T-helper 2 cell (primary cell): ENCODE measurements around the gene TNS4.

Source experiments
- DNase-seq, 5 experiments: peaks; one replicate each; pipeline versions ENCODE4 v3.0.0 to v3.0.0-alpha.2; 2012 to 2022

TNS4 gene

DNA sequence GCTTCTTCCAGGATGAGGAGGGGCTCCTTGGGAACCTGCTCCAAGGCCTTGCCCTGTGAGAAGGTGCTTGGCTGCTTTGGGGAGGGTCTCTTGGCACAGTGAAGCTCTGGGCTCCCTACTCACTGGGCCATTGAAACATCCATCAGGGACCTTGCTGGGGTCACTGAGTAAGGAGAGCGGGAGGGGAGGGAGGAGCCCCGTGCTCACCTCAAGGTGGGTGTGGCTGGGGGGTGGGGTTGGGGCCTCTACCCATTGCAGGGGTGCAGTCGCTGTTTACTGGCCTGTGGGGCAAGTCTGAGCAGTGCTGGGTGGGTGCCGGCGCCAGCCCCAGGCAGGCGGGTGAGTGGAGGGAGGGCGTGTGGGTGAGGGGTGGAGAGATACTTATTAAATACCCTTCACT is 9.9 kb downstream of the TNS4 start:
- no peak for DNase-seq

DNA sequence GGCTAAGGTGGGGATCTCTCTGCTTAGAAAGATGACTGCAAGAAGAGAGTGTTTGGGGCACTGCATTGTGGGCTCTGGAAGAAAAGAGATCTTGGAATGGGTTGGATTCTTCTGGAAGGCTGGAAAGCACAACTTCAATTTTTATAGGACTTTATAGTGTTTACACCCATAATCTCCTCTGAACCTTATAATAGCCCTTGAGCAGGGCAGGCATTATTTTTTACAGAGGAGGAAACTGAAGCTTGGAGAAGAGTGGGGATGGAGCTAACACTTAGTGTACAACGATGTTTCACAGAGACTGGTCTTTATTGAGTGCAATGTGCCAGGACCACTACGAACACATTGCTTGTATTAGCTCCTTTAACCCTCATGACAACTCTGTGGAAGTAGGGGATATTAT is 10.4 kb downstream of the TNS4 start:
- no peak for DNase-seq

DNA sequence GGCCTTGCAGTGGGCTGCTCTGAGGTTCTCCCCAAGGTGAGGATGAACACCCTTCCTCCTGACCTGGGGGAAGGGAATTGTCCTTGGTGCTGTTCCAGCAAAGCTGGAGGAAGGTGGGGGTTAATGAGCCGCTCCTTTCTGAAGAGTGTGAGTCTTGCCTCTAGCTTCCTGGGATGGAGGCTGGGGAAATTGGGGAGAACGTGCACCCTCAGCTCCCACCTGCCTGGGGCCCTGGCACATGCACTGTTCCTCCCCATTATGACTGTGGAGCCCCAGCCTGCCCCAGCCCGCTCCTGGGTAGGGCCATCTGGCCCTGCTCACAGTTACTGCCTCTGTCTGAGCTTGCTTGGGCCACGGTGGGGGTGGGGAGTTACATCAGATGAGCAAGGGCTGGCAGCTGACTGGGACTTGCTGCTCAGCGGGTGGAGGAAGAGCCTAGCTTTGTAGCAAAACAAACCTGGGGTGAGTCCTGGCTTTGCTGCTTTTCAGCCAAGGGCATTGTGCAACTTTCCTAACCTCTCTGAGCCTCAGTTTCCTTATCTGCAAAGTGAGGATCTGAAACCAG is 11.1 kb downstream of the TNS4 start:
- DNase-seq: no peak

DNA sequence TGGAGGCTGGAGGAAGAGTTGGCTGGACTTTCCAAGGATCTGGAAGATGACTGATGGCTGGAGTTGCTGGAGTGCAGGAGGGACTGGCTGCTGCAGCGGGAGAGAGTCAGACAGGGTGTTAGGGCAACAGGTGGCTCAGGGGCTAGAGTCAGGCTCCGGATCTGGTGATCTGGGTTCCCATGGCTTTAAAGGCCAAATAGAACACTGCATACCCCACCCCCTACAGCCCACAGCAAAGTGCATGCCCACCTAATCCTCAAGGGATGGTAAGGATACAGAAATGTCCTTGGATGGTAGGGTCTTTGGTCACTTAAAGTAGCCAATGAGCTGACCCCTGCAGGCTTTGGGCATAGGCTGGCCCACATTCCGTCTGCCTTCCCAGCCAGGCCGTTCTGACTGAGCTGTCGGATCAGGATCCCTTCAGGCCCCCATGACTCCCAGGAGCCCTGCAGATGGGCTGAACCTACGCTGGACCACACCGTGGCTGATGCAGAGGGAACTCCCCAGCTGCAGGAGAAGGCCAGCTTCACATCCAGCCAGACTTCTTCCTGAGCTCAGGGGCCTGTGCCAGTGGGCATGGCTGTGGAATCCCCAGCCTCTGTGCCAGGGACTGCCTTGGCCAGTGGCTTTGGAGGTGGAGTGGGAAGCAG is 13.9 kb downstream of the TNS4 start:
- DNase-seq: no peak

- no peak for DNase-seq
Measured at GRCh38 chr17:40486522-40487370, 14.7 kb downstream of the TNS4 start.

- DNase-seq: peak in 2 of 5 experiments; percentile 15 to 21
Measured at GRCh38 chr17:40485851-40486521, 15.4 kb downstream of the TNS4 start.

DNA sequence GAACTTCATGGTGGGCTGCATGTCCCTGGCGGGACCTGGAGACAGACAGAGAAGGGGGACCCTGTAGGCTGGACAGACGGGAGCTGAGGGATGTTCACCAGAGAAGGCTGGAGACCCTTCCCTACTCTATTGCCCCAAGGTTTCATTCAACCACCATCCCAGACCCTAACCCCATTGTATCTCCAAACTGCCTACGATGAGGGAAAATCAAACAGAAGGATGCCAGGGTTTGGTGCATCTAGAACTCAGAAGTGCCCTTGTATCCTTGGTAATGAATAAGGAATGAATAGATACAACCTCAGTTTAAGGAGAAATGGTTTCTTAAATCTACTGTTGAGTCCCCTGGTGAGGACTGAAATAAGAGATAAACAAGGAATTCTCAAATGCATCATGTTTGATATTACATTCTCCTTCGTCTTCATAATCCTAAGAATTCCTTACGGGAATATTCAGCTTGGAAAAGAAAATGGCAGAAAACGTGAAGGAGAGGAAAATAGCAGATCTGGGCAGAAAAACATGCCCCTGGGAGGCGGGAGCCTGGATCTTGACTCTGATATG is 16.4 kb downstream of the TNS4 start:
- DNase-seq: no peak

DNA sequence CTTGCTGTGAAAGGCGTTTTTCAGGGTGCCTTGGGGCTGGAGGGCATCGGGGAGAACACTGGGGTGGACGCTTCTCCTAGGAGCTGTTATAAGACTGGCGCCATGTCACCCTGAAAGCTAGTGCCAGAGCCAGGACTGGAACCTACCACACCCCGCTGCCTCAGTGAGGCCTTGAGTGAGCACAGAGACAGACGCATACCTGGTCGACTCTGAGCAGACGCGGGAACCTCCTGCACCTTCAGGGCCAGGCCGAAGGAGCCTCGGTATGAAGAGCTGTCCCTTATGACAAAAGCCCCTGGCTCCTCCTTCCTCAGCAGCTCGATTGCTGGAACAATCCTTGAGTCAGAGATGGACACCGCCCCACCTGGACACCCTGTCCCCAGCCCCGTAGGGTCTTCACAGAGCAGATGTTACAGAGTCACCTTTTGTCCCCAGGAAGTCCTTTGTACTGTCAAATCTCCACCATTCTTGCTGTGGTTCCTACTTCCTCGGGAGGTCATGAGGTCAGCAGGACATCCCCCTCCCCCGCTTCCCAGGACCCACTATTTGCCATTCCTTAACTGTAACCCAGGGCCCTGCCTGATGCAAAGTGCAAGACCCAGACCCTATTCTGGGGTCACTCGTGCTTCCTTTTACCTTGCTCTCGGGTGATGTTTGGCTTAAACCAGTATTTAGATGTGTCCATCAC is 17.0 kb downstream of the TNS4 start:
- DNase-seq: no peak

DNA sequence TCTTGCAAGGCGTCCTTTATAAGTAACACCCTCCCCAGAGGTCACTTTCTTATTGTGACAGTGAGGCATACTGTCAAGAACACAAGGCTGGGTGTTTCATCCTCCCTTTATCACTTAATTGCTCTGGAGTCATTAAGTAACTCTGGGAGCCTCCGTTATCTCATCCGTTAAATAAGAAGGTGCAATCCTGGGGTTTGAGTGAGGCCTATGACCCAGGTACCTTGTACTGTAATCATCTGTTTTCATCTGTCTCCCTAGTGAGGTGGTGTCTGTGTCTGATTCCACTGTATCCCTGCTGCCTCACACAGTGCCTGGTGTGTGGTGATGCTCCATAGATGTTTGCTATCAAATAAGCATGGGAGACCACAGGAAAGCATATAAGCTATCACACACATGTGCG is 17.7 kb downstream of the TNS4 start:
- no peak for DNase-seq

DNA sequence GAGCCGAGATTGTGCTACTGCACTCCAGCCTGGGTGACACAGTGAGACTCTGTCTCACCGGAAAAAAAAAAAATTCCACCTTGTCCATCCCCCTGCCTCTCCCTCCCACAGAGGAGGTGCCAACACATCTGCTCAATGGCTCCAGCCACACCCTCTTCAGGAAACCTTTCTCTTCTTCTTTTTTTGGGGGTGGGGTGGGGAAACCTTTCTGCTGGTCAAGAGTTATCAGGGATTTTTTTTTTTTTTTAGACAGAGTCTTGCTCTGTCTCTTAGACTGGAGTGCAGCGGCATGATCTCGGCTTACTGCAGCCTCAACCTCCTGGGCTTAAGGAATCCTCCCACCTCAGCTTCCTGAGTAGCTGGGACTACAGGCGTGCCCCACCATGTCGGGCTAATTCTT is 18.7 kb downstream of the TNS4 start:
- no peak for DNase-seq

DNA sequence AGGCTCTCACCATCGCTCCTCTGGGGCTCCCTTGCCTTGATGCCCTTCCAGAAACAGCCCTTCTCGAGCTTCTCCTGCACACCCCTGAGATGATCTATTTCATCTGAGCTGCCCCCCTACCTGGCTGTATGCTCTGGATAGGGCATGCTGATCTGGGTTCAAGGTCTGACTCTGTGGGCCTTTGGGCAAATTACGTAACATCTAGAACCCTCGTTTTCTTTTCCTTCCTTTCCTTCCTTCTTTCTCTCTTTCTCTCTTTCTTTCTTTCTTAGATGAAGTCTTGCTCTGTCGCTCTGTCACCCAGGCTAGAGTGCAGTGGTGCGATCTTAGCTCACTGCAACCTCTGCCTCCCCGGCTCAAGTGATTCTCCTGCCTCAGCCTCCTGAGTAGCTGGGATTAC is 20.3 kb downstream of the TNS4 start:
- no peak for DNase-seq

DNA sequence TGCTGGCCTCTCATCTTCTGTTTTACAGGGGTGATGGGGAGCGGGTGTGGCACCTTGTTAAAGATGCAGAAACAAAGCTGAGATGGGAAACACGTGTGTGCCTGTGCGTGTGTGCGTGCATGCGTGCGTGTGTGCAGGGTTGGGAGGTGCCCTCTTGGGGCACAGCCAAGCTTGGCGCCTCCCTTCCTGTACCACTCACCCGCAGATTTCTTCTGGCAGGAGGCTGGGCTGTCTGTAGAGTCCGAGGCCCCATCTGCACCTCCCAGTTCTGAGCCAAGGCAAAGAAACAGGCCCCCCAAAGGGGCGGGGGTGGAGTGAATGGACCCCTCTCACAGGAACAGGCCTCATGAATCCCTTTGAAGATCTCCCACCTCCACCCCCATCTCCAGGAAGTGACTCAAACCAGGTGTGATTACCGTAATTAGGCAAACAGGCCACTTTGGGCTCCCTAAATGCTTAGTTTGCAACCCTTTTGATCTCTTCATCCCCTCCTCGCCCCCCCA is 20.9 kb downstream of the TNS4 start:
- DNase-seq: peak; percentile 37 to 98 (median 68)

- no peak for DNase-seq
Measured at GRCh38 chr17:40479754-40480480, 21.5 kb downstream of the TNS4 start.

DNA sequence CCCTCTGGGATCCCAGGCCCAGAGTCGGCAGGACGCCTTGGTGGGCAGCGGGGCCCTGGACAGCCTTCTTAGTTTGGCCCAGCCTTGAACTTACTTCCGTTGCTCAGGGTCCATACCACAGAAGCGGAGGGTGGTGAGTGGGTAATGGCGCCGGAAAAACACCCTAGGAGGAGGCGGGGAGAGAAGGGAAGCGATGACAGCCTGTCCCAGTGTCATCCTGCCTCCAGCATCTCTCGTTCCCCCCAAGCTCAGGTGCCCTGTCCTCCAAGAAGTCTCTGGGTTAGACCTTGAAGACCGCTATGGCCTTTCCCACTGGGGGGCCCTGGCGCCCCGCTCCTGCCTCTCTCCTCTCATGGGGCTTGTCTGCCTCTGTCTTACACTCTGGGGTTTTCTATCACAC is 22.9 kb downstream of the TNS4 start:
- no peak for DNase-seq

GRCh38 chr17:40477796-40478195 is 23.6 kb downstream of the TNS4 start:
- DNase-seq: no peak

GRCh38 chr17:40475234-40475908 is 26.1 kb downstream of the TNS4 start:
- DNase-seq: no peak

GRCh38 chr17:40474419-40475002 is 26.9 kb downstream of the TNS4 start:
- DNase-seq: no peak

DNA sequence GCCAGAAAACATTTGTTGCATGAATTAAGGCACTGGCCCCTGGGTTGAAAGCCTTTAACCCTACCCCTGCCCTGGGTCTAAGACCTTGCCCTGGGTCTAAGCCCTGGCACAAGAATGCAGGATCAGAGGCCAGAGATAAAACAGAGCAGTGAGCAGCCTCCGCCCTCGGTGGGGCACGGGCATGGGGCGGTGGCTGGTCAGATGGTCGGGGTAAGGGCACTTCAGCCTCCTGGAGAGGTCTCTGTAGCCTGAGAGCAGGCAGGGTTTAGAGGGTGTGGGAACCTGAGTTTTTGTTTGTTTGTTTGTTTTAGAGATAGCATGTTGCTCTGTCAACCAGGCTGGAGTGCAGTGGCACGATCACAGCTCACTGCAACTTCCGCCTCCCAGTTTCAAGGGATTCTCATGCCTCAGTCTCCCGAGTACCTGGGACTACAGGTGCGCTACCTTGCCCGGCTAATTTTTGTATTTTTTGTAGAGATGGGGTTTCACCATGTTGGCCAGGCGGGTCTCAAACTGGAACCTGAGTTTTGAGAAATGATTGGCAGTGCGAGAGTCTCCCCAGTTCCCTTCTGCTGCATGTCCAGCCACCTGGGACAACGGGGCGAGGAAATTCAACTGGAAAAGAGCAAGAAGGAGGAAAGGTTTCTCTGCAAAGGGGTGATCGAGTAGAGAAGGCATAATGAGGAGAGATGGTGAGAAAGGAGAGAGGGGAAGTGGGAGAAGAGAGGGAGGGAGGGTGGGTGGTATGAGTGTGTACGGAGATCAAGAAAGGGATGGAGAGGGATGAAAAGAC is 27.7 kb downstream of the TNS4 start:
- no peak for DNase-seq

- DNase-seq: no peak
Measured at GRCh38 chr17:40472733-40473452, 28.5 kb downstream of the TNS4 start.
